SW480 (cell line): Measurements from ENCODE around the gene ASPHD1.
"Not testable (repeated sequence)": the region's sequence is repeated elsewhere in the genome, so short reads cannot be mapped to it uniquely, and the experiment has no call there.

Source experiments
- DNase-seq: peaks from one replicate; pipeline ENCODE4 v3.0.0-alpha.2; 2016; ENCODE audit warnings: low spot score

Gene ASPHD1

DNA sequence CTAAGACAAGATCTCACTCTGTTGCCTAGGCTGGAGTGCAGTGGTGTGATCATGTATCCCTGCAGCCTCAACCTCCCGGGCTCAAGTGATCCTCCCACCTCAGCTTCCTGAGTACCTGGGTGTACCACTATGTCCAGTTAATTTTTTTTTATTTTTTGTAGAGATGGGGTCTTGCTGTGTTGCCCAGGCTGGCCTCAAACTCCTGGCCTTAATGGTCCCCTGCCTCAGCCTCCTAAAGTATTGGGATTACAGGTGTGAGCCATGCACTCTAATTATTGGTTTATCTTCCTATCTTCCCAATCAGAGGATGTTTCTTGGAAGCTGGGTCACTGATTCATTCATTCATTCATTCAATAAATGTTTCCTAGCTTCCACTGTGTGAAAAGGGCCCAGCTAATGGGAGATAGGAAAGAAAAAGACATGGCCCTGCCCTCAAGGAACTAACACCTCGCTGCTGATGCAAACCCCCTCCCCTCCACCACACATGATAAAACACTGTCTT is 8.5 kb downstream of the ASPHD1 start:
- DNase-seq: no peak

DNA sequence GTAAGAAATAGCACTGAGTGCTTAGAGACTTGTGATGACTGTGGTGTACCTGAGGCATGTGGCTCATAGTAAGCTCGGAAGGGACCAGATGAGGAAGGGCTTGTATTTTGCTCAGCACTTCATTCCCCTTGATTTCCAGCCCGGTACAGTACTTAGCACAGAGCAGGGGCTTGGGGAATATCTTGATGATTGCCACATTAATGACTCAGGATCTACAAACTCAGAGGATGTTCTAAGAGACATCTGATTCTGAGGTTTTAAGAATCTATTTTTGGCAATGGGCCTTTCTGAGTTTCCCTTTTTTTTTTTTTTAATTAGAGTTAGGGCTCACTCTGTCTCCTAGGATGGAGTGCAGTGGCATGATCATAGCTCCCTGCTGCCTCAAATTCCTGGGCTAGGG is 9.1 kb downstream of the ASPHD1 start:
- DNase-seq: no peak

DNA sequence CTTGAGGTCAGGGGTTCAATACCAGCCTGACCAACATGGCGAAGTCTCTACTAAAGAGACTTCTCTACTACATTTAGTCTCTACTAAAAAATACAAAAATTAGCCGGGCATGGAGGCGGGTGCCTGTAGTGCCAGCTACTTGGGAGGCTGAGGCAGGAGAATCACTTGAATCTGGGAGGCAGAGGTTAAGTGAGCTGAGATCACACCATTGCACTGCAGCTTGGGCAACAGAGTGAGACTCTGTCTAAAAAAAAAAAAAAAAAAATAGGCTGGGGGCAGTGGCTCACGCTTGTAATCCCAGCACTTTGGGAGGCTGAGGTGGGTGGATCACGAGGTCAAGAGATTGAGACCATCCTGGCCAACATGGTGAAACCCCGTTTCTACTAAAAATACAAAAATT is 9.6 kb downstream of the ASPHD1 start:
- not testable (repeated sequence) for DNase-seq

DNA sequence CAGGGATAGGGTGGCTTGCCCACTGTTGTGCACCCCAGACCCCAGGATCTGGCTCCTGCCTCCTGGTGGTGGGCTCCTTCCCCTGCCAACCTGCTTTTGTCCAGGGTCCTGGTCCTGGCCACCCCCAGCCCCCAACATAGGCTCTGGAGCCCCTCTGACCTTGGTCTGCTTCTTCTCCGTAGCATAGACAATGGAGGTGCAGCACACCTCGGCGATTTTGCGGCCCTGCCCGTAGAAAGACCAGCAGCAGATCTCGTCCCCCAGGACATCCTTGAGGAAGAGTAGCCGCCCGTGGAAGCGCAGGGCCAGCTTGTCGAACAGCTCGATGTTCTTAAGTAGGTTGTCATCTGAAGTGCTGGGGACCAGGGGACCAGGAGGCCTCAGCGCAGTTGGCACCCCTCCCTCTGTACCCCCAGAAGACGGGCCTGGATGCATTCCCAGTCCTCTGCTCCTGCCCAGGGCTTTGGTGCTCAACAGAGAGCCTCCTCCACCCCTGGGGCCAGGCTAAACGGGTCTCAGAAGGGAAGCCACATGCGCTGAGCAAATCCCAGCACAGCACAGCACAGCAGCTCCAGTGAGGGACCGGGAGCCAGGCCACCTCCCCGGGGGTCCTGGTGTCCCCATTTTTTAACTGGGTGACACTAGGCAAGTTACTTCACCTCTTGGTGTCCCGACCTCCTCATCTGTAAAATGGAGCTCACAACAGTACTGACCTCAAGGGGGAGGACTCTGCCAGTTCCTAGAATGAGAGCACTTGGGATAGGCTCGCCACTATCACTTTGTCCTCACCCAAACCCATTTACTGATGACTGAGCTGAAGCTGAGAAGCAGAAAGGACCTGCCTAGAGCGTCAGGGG is 10.8 kb downstream of the ASPHD1 start:
- no peak for DNase-seq

DNA sequence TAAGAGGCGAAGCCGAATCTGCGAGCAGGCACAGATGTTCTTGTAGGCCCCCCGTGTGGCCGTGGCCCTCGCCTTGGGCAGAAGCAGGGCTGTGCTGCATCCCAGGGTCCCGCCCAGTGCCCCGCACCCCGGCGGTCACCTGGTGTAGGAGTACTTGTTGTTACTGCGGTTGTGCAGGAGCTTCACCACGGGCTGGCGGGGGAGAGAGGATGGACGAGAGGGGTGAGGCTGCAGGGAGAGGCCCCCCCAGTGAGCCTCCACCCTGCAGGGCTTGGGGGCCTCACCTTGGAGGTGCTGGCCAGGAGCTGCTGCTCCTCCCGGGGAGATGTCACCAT is 11.4 kb downstream of the ASPHD1 start:
- DNase-seq: no peak

DNA sequence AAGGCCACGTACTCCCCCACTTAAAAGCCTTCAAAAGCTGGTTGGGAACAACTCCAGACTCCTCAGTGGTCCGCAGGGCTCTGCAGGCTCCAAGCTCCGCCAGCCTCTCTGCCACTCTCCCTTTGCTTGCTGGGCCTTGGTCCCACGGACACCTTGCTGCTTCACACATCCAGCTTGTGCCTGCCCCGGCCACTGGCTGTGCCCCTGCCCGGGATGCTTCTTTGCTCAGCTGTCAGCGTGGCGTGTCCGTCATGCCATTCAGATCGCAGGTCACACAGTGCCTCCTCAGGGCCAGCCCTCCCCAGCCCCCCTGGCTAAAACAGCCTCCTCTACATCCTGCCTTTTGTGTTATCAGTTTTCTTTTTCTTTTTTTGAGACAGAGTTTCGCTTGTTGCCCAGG is 11.8 kb downstream of the ASPHD1 start:
- DNase-seq: no peak

DNA sequence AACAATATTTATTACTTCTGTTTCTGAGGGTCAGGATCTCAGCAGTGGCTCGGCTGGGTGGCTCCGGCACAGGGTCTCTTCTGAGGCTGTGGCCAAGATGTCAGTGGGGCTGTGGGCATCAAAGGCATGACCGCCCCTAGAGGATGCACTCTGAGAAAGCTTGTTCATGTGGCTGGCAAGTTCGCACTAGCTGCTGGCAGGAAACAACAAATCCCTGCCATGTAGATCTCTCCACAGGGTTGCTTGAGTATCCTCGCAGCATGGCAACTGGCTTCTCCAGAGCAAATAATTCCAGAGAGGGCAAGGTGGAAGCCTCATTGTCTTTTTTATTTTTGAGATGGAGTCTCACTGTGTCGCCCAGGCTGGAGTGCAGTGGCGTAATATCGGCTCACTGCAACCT is 13.2 kb downstream of the ASPHD1 start:
- DNase-seq: no peak

DNA sequence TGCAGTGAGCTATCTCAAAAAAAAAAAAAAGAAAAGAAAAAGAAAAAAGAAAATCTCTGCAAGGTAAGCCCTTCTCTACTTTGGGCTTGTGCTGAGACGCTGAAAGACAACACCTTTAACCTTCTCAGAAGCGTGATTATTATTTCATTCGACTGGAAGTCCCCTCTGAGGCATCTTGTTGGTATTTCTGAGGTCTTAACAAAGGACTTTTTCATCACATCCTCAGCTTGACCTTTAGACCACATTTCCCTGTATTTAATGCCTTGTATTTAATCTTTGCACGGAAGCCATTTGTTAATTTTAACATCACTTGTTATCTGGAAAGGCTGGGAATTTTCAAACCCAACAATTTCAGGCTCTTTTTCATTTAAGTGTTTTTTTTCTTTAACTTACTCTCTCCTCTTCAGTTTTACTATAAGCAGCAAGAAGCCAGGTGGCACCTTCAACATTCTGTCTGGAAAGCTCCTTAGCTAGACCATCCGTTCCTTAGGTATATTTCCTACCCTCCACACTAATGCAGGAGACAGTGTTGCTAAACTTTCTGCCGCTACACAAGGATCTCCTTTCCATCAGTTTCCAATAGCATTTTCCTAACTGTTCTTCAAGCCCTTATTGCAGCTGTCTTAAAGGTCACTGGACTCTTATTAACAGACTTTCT is 15.4 kb downstream of the ASPHD1 start:
- peak; percentile 41 for DNase-seq

DNA sequence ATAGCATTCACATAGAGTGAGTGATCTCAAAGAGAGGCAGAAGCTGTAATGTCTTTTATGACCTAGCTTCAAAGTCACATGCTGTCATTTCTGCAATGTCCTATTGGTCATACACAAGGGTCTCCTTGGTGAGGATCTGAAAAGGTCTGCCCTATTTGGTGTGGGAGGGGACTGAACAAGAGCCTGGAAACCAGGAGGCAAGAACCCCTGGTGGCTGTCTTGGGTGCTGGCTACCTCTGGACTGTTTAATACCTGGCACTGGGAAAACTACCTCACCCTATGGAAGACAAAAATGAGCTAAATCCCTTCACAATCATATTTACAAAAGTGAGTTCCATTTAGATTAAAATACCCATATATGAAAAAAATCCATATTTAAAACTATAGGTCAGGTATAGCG is 16.7 kb downstream of the ASPHD1 start:
- DNase-seq: peak; percentile 14

DNA sequence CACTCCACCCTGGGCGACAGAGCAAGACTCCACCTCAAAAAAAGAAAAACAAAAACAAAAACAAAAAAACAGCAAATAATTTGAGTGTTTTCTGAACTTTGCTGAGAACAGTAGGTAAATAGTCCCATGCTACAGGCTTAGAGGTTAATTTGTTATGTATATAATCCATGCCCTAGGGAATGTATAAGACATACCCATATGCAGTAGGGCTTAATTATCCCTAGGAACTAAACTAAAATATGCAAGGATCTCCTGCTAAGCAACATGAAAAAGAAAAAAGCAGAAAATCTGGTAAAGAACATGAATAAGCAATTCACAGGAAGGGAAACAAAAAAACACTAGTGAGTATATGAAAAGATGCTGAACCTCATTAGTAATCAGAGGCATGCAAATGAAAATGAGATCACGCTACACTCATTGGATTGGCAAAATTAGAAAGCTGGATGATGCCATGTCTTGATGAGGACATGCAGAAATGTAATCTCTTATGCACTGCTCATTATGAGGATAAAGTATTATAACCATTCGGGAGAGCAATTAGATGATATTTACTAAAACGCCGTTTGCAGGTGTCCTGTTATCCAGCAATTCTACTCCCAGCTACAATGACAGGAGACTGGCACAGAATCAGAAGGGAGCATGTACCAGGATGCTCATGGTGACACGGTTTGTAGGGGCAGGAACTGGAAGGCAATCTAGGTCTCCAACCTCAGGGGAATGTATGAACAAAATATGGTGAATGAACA is 20.2 kb downstream of the ASPHD1 start:
- DNase-seq: no peak

DNA sequence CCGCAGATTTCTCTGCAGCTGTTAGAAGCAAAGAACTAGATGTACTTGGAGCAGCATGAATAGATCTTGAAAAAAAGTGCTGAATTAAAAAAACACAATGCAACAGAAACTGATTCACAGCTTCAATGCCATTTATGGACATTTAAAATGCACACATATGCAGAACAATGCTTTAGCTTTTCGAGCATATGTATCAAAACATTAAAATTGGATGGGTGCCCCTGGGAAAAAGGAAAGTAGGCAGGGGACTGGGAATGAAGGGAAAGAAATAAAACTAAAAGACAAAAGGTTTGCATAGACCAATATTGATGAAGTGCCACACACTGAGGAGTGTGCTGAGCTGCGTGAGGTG is 20.7 kb downstream of the ASPHD1 start:
- DNase-seq: no peak

DNA sequence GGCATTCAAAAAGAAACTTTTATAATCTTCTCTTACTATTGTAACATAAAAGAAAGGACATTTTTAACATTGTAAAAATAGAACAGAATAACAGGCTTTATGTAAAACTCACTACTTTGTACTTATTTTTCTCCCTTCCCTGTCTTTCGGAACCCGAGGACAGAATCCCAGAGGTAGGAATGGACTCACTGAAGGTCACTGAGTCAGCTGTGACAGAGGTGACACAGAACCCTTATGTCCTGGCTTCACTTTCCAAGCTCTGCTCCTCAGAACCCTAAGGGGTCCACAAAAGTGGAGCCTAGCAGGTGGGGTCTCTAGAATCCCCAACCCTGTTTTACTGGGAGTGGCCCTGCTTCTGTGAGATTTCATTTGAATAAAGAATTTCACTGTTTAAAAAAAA is 22.0 kb downstream of the ASPHD1 start:
- no peak for DNase-seq

DNA sequence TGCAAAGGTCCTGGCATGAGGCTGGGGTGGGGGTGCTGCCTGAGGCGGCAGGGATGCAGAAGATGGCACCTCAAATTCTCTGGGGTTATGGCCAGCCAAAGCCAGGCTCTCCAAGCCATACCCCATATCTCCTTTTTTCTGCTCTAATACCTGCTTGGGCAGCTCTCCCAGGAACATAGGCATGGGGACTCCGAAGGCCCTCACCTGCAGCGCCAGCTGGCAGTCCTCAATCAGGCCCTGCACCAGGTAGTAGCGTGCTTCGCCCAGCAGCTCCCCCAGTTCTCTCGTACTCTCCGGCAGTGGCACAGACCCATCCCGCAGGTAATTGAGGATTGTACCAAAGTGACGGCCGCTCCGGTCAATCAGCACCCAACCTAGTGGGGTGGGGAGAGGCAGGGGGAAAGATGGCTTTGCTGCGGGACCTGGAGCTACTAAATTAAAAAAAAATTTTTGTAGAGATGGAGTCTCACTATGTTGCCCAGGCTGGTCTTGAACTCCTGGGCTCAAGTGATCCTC is 22.8 kb downstream of the ASPHD1 start:
- no peak for DNase-seq

DNA sequence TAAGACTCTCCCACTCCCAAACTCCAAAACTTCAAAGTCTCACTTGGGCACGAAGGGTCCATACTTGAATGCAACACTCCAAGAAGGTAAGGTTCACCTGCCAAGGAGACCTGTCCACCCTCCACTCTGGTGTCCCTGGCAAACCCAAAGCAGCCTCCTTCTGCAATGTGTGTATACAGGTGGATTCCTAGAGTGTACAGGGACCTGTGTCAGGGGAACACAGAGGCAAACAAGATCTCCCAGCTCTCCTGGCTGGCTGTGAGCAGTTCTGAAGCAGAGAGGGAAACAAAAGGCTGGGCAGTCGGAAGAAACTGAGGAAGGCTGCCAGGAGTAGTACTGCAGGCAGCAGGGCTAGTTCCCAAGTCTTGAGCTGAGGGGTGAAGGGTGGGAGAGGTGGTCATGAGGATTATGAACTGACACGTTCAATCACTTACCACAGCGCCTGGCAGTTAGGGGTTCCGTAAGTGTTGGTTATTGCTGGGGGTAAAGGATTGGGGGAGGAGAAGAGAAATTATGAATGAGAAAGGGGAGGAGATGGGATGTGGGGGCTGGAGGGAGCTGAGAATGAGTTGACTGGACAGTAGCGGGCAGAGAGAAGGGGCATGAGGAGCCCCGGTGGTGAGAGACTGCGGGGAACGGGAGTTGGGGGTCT is 24.9 kb downstream of the ASPHD1 start:
- peak; percentile 25 for DNase-seq

DNA sequence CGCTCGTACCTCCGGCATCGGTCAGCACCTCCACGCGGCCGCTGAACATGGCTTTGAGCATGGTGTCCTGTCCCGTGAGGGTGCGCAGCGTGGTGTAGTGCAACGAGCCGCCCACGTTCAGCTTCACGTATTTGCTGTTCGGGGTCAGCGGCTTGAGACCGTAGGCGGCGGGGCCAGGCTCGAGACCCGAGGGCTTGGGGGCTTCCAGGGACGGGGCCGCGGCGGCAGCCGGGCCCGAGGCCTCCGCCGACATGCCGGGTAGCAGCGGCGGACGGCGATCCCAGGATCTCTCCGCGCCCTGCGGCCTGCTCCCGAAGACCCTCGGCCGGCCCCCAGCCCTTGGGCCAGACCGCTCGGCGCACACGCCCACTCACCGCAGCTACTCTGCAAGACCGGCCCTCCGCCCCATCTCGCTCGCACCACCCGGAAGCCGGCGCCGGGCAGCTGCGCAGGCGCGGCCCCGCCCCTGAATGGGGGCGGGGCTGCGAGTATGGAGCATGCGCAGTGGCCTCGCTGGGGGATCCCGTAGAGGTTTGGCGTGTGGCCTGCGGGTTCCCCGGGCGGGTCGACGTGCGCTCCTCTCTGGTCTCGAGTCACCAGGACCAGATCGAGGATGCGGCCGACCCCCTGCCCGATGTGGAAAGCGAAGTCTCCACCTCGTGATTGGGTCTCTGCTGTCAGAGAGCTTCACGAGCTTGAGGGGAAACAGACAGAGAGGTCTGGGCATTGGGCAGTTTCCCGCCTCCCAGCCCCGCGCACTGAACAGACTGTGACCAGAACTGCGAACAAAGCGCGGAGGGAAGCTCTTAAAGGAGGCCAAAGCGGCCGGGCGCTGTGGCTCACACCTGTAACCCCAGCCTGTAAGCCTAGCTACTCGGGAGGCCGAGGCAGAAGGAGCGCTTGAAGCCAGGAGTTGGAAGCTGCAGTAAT is 25.8 kb downstream of the ASPHD1 start, which contains the start of gene KCTD13:
KCTD13 (minus strand) TSS at position 446 of the 930 bp plus-strand sequence; CDS start at position 253, 193 bp downstream.
- peak; percentile 78 for DNase-seq

DNA sequence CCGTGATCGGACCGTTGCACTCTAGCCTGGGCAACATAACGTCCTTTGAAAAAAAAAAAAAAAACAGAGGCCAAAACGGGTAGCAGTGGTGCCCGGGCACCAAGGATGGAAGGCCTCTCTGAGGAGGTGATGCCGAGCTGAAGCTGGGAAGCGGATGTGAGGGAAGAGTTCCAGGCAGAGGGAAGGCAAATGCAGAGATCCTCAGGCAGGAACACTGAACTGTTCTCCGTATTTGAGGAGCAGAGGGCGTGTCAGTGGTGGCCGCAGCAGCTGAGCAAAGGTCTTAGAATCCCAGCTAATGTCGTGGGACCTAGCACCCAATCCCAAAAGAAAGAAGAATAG is 26.4 kb downstream of the ASPHD1 start:
- DNase-seq: peak; percentile 20

DNA sequence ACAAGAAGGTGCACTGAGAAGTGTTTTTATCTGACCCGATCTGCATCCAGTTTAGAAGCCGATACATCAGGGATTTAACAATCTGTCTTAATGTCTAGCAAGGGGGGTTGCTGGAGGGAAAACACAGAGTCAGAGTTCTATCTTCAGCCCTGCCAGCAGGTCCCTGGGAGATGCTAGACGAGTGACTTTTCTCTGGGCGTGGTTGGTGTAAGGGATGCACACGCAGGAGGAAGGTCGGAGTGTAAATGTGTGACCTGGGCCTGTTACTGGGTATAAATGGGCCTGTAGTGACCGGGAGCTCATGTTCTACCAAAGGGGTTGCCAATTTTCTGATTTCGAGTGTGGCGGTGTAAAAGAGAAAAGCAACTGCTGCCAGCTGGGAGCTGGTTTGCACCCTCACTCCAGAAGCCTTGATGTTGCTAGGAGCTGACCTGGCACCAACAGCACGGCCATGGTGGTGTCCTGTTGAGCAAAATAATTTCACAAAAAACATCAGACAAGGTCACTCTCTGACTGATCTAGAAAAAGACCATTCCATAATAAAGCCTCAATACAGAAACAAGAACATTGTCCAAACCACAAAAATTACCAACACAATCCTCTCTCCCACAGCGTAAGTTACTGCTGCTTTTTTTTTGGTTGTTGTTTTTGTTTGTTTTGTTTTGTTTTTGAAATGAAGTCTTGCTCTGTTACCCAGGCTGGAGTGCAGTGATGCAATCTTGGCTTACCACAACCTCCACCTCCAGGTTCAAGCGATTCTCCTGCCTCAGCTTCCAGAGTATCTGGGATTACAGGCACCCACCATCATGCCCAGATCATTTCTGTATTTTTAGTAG is 27.0 kb downstream of the ASPHD1 start:
- no peak for DNase-seq

DNA sequence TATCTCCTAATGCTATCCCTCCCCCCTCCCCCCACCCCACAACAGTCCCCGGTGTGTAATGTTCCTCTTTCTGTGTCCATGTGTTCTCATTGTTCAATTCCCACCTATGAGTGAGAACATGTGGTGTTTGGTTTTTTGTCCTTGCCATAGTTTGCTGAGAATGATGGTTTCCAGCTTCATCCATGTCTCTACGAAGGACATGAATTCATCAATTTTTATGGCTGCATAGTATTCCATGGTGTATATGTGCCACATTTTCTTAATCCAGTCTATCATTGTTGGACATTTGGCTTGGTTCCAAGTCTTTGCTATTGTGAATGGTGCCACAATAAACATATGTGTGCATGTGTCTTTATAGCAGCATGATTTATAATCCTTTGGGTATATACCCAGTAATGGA is 31.5 kb downstream of the ASPHD1 start:
- not testable (repeated sequence) for DNase-seq

DNA sequence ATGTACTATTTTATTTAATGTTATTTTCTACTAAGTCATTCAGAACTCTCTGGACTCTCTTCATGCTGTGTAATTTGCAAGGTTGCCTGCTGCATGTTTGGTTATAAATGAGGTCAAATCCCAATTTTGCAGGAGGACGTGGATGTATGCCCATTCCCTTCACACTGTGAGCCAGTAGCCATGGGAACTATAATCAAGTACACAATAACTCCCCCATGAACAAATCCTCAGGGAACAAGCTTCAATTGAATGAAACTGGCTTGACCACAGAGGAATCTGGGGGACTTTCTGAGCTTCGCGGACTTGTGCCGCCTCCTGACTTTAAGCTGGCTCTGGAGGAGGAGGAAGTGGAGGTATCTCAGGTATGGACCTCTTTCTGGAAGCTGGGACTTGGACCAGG is 40.4 kb downstream of the ASPHD1 start:
- DNase-seq: no peak
